Duodenal mucosa (tissue), 2 donors: Measurements from ENCODE around the gene FOLR3.

Source experiments
- H3K27ac ChIP-seq: one replicate; pipeline ENCODE4 v1.7.0; 2013; ENCODE audit warnings: low read depth, low read length
- H3K27me3 ChIP-seq, 2 donors: one replicate each; pipeline ENCODE4 v1.7.0; 2013; ENCODE audit warnings: low read length in 2 of 2, control low read depth in 1 of 2; ENCODE audit not compliant: insufficient read depth in 2 of 2, control insufficient read depth in 1 of 2
- H3K36me3 ChIP-seq, 2 donors: one replicate each; pipeline ENCODE4 v1.7.0; 2013; ENCODE audit warnings: low read length in 2 of 2, control low read depth in 1 of 2; ENCODE audit not compliant: insufficient read depth in 2 of 2, control insufficient read depth in 1 of 2
- H3K4me1 ChIP-seq, 2 donors: one replicate each; pipeline ENCODE4 v1.7.0; 2013; ENCODE audit warnings: low read length in 2 of 2, control low read depth in 1 of 2; ENCODE audit not compliant: insufficient read depth in 2 of 2, control insufficient read depth in 1 of 2
- H3K4me3 ChIP-seq, 2 donors: one replicate each; pipeline ENCODE4 v1.7.0; 2013; ENCODE audit warnings: low read length in 2 of 2, low read depth in 1 of 2
- H3K9ac ChIP-seq, 2 donors: one replicate each; pipeline ENCODE4 v1.7.0; 2013; ENCODE audit warnings: low read length in 2 of 2, low read depth in 1 of 2
- H3K9me3 ChIP-seq, 2 donors: one replicate each; pipeline ENCODE4 v1.7.0; 2013; ENCODE audit warnings: low read length in 2 of 2, control low read depth in 1 of 2; ENCODE audit not compliant: control insufficient read depth in 1 of 2

FOLR3 gene

GRCh38 chr11:72105888-72106287, 29.6 kb upstream of the FOLR3 start, which contains the start of gene TOMT:
Gene TOMT (plus strand): TSS chr11:72105924. CDS start chr11:72105952, 28 bp downstream.
- Histone ChIP-seq H3K27ac (no peak within 1 kb of the TSS), H3K9ac (no peak within 1 kb of the TSS), H3K4me1 (peaks cover 24 to 26% of the 10 kb centered on the region in 2 donors), H3K36me3 (peaks cover 4 to 26% of the 10 kb centered on the region in 2 donors), H3K27me3 (no peaks in the 10 kb centered on the region), H3K9me3 (no peaks in the 10 kb centered on the region), H3K4me3 (no peak within 1 kb of the TSS)

- Histone ChIP-seq H3K4me3 (peak overlapping the region; percentile 81 to 88), H3K27me3 (no peaks in the 10 kb centered on the region), H3K4me1 (peaks cover 9 to 12% of the 10 kb centered on the region in 2 donors), H3K9ac (peak overlapping the region; percentile 87 to 94), H3K27ac (peak overlapping the region; percentile 96), H3K9me3 (no peaks in the 10 kb centered on the region), H3K36me3 (peaks cover 0 to 23% of the 10 kb centered on the region in 2 donors)
Observed at GRCh38 chr11:72111300-72112142, 24.0 kb upstream of the FOLR3 start.

GRCh38 chr11:72112143-72112977, 23.2 kb upstream of the FOLR3 start, which contains the start of gene ANAPC15:
Gene ANAPC15 (minus strand): TSS chr11:72112695. CDS start chr11:72111276, 1,419 bp downstream.
- Histone ChIP-seq H3K27me3 (no peaks in the 10 kb centered on the region), H3K9me3 (no peaks in the 10 kb centered on the region), H3K27ac (peak within 1 kb of the TSS; percentile 96), H3K36me3 (peaks cover 0 to 21% of the 10 kb centered on the region in 2 donors), H3K4me1 (peaks cover 9 to 12% of the 10 kb centered on the region in 2 donors), H3K9ac (peak within 1 kb of the TSS; percentile 87 to 94), H3K4me3 (peak within 1 kb of the TSS; percentile 81 to 88)

- Histone ChIP-seq H3K36me3 (peaks cover 0 to 17% of the 10 kb centered on the region in 2 donors), H3K27ac (peak overlapping the region; percentile 95), H3K4me1 (peaks cover 10 to 12% of the 10 kb centered on the region in 2 donors)
Observed at GRCh38 chr11:72112978-72113808, 22.3 kb upstream of the FOLR3 start.

GRCh38 chr11:72114570-72114969, 21.0 kb upstream of the FOLR3 start:
- Histone ChIP-seq H3K27ac (no peak overlapping the region), H3K4me1 (peaks cover 12 to 17% of the 10 kb centered on the region in 2 donors), H3K9me3 (no peaks in the 10 kb centered on the region), H3K4me3 (no peak overlapping the region), H3K9ac (no peak overlapping the region), H3K36me3 (peaks cover 0 to 8% of the 10 kb centered on the region in 2 donors), H3K27me3 (no peaks in the 10 kb centered on the region)

More at GRCh38 chr11:72112978-72113808, 22.3 kb upstream of the FOLR3 start:
- Histone ChIP-seq H3K4me3 (peak overlapping the region; percentile 81 to 88), H3K9ac (peak overlapping the region; percentile 86 to 94), H3K27me3 (no peaks in the 10 kb centered on the region), H3K9me3 (no peaks in the 10 kb centered on the region)

GRCh38 chr11:72116019-72116755, 19.3 kb upstream of the FOLR3 start:
- no peaks in the 10 kb centered on the region for H3K36me3 ChIP-seq
- no peak overlapping the region for H3K4me3 ChIP-seq
- H3K4me1 ChIP-seq: peaks cover 11 to 14% of the 10 kb centered on the region in 2 donors
- no peak overlapping the region for H3K27ac ChIP-seq
- H3K9me3 ChIP-seq: no peaks in the 10 kb centered on the region
- no peak overlapping the region for H3K9ac ChIP-seq
- H3K27me3 ChIP-seq: no peaks in the 10 kb centered on the region

- Histone ChIP-seq H3K36me3 (no peaks in the 10 kb centered on the region), H3K27ac (no peak overlapping the region), H3K27me3 (no peaks in the 10 kb centered on the region), H3K4me3 (no peak overlapping the region), H3K4me1 (peaks cover 0 to 10% of the 10 kb centered on the region in 2 donors), H3K9ac (no peak overlapping the region), H3K9me3 (no peaks in the 10 kb centered on the region)
Observed at GRCh38 chr11:72119198-72119597, 16.3 kb upstream of the FOLR3 start.

- Histone ChIP-seq H3K27me3 (no peaks in the 10 kb centered on the region), H3K4me3 (no peak overlapping the region), H3K9ac (no peak overlapping the region), H3K27ac (no peak overlapping the region), H3K4me1 (peaks cover 0 to 10% of the 10 kb centered on the region in 2 donors), H3K36me3 (no peaks in the 10 kb centered on the region), H3K9me3 (no peaks in the 10 kb centered on the region)
Observed at GRCh38 chr11:72120930-72121329, 14.6 kb upstream of the FOLR3 start.

GRCh38 chr11:72122607-72123006, 12.9 kb upstream of the FOLR3 start:
- no peak overlapping the region for H3K27ac ChIP-seq
- H3K27me3 ChIP-seq: no peaks in the 10 kb centered on the region
- H3K4me1 ChIP-seq: peaks cover 0 to 10% of the 10 kb centered on the region in 2 donors
- H3K9ac ChIP-seq: no peak overlapping the region
- no peaks in the 10 kb centered on the region for H3K9me3 ChIP-seq
- no peak overlapping the region for H3K4me3 ChIP-seq
- H3K36me3 ChIP-seq: no peaks in the 10 kb centered on the region
